AG08395 (cell line): Measurements from ENCODE around the gene ADRA2B.
"Not testable (repeated sequence)": the region's sequence is repeated elsewhere in the genome, so short reads cannot be mapped to it uniquely, and the experiment has no call there.

Source experiments
- DNase-seq: peaks from one replicate; pipeline ENCODE4 v3.0.0; 2012; ENCODE audit warnings: mixed read lengths, low spot score

ADRA2B gene

DNA sequence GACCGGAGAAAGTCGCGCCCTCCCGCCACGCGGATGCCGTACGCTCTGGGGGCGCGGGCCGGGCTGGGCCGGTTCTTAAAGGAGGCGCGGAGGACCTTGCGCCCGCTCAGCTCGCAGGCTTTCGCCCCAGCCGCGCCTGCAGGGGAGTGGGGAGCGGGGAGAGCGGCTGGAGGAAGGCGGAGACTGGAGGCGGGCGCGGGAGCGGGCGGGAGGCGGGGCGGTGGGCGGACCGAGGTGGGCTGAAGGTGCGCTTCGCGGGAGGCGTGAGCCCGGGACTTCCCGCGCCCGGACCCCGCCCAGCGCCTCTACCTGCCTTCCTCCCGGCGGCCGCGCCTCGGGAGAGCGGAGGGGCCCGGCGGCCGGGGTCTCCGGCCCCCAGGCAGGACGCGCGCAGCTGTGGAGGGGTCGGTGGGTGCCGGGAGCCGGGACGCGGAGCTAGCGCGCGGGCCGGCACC lies at the start of gene ADRA2B:
TSS of gene ADRA2B (minus strand) at position 148 of the 455 bp plus-strand sequence. CDS start 422 bp downstream, outside the sequence.
- no peak for DNase-seq

- no peak for DNase-seq
These were observed 48.3 kb upstream of the ADRA2B start for GRCh38 chr2:96164459-96165184.

DNA sequence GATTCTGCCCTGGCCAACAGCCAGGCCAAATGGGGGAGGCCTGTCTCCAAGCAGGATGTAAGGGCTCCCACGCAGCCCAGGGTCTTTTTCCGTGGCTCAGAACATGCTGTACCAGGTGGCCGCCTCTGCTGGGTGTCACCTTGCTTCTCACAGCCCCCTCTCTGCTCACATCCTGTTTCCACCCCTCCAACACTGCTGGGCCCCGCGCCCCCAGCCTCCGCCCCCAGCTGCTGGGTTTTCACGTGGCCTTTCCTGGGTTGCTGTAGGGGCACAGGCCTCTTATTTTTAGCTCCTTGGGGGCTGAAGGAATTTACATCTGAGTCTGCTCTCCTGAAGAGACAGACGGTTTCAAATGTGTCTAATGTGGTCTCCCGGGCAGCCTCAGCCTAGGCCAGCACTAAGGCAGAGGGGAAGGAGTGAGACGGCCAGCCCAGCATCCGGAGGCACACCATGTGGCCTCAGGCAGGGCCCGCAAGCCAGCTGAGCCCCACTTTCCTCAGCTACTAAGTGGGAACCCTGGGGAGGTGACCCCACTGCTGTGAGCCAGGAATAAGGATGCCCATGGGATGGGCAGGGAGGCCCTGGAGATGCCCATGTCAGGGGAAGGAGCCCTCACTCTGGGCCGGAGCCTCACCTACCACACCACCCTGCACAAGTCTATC lies 47.5 kb upstream of the ADRA2B start:
- no peak for DNase-seq

GRCh38 chr2:96163415-96163767 lies 47.0 kb upstream of the ADRA2B start:
- no peak for DNase-seq

- no peak for DNase-seq
These were observed 45.5 kb upstream of the ADRA2B start for GRCh38 chr2:96161898-96162297.

DNA sequence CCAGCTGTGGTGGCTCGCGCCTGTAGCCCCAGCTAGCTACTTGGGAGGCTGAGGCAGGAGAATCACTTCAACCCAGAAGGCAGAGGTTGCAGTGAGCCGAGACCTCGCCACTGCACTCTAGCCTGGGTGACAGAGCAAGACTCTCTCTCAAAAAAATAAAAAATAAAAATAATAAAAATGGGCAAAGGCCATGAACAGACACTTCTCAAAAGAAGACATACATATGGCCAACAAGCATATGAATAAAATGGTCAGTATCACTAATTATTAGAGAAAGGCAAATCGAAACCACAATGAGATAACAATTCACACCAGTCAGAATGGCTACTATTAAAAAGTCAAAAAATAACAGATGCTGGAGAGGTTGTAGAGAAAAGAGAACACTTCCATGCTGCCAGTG lies 44.0 kb upstream of the ADRA2B start:
- not testable (repeated sequence) for DNase-seq

DNA sequence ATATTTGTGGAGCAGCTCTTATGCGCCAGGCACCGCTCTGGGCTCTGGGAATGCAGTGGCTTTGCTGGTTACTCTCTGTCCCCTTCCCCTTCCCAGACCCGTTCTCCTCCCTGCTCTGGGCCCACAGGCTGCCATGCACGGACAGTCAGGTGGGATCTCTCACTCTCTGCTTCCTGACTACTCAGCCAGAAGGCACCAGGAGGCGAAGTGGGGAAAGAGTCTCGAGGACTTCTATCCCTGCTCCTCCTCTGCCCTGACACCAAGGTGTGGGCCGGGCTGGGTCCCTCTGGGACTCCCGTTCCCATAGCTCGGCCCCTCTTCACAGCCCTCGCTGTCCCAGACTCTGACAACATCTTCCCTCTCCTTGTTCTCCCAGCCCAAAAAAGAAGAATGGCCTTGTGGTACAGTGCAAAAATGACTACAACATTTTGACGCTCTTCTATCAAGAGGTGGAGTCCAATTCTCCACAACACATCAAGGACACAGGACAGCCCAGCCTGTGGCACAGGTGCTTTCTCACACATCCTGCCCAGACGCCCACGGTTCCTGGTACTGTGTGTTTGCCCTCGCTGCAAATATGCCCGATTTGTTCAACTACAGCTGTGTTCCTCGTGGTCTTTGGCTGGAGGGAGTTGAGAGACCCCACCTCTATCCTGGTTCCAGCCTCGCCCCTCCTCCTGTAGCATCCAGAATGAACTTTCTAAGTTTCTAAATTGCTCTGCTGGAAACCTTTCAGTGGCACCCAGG lies 42.9 kb upstream of the ADRA2B start:
- DNase-seq: no peak

DNA sequence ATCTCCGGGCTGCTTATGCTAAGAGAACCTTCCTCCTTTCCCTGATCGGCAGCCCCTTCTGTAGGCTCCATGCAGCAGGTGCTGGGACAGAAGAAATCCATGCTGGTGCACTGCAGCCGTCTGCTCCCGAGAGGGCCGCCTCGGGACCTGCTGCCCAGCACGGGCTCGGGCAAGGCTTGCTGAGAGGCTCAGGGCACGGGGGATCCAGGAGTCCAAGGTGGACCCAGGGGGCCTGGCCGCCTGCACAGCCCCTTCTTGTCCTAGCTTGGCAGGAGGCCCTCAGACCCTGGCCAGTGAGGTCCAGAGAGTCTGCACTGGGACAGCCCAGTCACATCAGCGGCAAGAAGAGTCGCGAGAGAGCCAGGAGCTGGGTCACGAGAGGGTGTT lies 42.2 kb upstream of the ADRA2B start:
- no peak for DNase-seq

DNA sequence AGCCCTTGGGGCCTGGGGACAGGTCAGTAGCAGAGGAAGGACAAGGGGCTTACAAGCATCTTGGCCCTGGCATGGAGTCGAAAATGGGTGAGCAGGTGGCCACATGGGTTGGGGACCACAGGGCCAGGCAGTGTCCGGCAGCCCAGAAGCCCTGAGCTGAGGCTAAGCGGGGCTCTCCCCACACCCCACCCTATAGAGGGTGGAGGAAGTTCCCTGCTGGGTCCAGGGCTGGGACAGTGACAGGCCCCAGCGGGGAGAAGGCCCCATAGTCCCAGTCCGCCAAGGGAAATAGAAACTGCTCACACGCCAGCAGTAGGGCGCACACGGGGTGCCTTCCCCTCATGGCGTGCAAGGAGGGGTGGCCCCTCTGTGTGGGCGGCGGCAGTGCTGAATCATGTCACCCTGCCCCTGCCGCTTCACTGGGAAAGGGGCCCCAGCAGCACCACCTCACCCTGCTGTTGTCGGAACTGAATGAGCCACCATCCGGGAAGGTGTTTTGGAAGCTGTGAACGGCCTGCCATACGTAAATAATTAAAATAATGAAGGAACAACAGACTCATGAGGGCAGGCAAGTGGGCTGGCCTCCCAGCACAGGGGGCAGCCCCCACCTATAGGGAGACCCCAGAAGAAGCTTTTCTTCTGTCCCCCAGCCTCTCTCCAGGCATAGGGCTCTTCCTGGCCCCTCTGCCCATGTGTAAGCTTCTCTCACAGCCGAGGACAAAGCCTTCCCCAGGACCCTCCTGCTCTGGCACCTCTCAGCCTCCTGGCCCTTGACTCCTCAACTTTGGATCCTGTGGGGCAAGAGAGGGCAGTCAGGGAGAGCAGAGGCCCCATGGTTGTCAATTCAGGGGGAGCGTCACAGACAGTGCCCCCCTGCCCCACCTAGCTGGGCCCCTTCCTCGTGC lies 41.5 kb upstream of the ADRA2B start:
- no peak for DNase-seq

- DNase-seq: no peak
These were observed 40.7 kb upstream of the ADRA2B start for GRCh38 chr2:96156926-96157648.

GRCh38 chr2:96156011-96156820 lies 39.8 kb upstream of the ADRA2B start:
- DNase-seq: no peak

DNA sequence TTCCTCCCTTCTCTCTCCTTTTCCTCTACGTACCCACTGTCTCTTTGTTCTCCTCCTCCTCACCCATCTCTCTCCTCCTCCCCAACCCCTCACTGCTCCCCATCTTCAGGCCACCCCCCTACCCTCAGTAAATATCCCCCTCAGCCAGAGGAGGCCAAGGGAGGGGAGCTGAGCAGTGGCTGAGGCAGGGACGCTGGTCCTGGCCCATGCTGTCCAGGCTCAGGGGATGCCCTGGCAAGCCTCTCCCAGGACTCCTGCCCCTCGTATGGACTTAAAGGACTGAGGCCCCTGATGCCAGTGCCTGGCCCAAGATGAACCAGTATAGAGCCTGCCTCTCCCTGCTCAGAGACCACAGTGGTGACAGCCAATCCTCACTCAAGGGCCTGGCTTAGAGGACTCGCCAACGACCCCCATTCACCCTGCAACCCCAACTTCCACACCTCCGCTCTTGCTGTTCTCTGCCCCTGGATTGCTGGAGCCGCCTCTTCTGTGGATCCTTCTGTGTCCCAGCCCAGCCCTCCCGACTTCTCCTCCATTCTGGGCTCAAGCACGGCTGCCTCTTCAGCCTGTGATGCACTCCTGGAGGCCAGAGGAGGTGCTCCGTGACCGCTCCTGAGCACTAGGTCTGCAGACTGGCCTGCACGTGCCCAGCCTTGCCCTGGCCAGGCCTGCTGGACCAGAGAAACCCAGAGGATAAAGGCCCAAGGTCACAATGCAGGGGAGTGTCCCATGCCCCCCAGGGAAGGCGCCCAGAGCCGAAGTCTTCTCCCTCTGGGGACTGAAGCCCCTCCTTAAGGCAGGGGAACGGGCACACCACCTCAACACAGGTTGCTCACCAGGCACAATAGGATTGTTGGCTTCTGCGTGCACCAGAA lies 38.4 kb upstream of the ADRA2B start:
- DNase-seq: no peak

- DNase-seq: no peak
These were observed 37.6 kb upstream of the ADRA2B start for GRCh38 chr2:96153991-96154431.

GRCh38 chr2:96153291-96153713 lies 36.9 kb upstream of the ADRA2B start:
- no peak for DNase-seq

DNA sequence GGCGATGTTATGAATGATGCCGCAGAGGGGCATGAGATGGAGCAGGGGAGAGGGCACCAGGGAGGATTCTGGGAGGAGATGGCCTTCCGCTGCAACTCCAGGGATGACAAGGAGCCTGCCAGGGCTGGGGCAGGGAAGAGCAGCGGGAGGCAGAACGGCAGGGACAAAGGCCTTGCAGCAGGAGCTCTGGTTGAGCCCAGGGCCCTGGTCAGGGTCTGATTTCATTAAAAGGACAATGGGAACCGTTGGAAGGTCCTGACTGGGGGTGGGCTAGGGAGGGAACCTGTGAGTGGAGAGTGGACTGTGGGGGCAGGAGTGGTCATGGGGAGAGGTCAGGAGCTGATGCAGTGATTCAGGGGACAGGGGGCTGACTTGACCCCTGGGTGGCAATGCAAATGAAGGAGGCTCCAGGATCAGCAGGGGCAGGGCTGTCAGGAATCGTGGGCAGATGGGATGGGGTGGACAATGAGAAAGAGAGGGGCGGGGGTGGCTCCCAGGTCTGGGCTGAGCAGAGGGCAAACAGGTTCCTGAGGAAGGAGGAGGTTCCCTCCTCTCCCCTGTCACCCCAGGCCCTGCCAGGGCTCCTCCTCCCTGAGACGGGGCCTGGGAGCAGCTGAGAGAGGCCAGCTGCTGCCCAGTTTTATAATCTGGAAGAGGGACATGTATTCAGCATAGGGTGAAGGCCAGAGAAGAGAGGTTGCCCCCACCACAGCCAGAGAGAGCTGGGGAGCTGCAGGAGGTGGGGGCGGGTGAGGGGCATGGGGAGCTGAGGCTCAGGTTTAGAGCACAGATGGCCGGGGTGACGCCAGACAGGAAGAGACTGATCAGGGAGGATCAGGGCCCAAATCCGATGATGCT lies 36.2 kb upstream of the ADRA2B start:
- DNase-seq: no peak

- no peak for DNase-seq
These were observed 35.4 kb upstream of the ADRA2B start for GRCh38 chr2:96151595-96152303.

GRCh38 chr2:96150791-96151594 lies 34.6 kb upstream of the ADRA2B start:
- no peak for DNase-seq
